ENCODE data around the gene CZIB. TPM values are rescaled to one million over a fixed set of nuclear protein-coding genes. Genes with fewer than 3 reads are reported as not detected.

The CZIB gene
- total RNA-seq, 1 donor from 2014 or later, result 28.5 TPM

Other genes starting within 250 kb of the CZIB start
- 1.5 TPM for gene PODN, start 158.4 kb downstream of the CZIB start, total RNA-seq
- gene SLC1A7, start 78.0 kb downstream of the CZIB start, total RNA-seq, result not detected
- gene CPT2, start 23.8 kb downstream of the CZIB start, total RNA-seq, result 3.0 TPM
- gene MAGOH, start 17.9 kb upstream of the CZIB start, total RNA-seq, result 15.5 TPM
- 77.2 TPM for gene LRP8, start 107.4 kb upstream of the CZIB start, total RNA-seq
- gene DMRTB1, start 238.8 kb upstream of the CZIB start, total RNA-seq, result not detected